Ovary (tissue), 3 donors: ENCODE data around the gene LAMB4.

Source experiments
- CTCF ChIP-seq, 3 donors: fragments of 450-650 bp in 2 of 3; fragments of 200-600 bp in 1 of 3; IDR thresholded peaks; one replicate each; pipeline versions ENCODE4 v1.5.1 to v1.8.0; 2016 to 2022; ENCODE audit warnings: antibody characterized with exemption in 3 of 3, mild to moderate bottlenecking in 1 of 3
- POLR2A ChIP-seq: fragments of 450-650 bp; IDR thresholded peaks from one replicate; pipeline ENCODE4 v1.6.1; 2017; ENCODE audit warnings: antibody characterized with exemption, mild to moderate bottlenecking, moderate library complexity
- donor health status: DM: no; HTN: no; CAD: no.

- TF ChIP-seq CTCF (IDR thresholded peaks at IDR 0.05) (no peak), POLR2A (no peak)
Observed at GRCh38 chr7:108030516-108030915, 99.6 kb downstream of the LAMB4 start.
